A673 (cell line): ENCODE results near the gene ACSL1.

Experiments used
- CTCF ChIP-seq: fragments of 300-800, 200-600 bp; sonication (generic); conservative IDR thresholded peaks from 2 replicates; pipeline ENCODE4 v1.5.1; 2017; ENCODE audit warnings: low read depth, mild to moderate bottlenecking, antibody characterized with exemption, low read length, moderate library complexity, mixed read lengths
- EZH2 ChIP-seq: fragments of 200-600 bp; sonication (generic); IDR thresholded peaks from 2 replicates; pipeline ENCODE4 v1.6.1; 2017; ENCODE audit warnings: borderline replicate concordance, low read depth, mild to moderate bottlenecking, mixed read lengths, antibody characterized with exemption, low read length; ENCODE audit not compliant: poor library complexity, severe bottlenecking

GRCh38 chr4:184747034-184747830 is 78.5 kb downstream of the ACSL1 start:
- TF ChIP-seq CTCF = no peak
- TF ChIP-seq EZH2 = no peak
